ENCODE measurements around the gene AKR1C1. TPM values are rescaled to one million over a fixed set of nuclear protein-coding genes. Genes with fewer than 3 reads are reported as not detected.

AKR1C1 gene
- total and polyA plus RNA-seq, 2 of the 4 experiments (the other 2 are of a cell fraction), result 5.0 to 5.4 TPM

DNA sequence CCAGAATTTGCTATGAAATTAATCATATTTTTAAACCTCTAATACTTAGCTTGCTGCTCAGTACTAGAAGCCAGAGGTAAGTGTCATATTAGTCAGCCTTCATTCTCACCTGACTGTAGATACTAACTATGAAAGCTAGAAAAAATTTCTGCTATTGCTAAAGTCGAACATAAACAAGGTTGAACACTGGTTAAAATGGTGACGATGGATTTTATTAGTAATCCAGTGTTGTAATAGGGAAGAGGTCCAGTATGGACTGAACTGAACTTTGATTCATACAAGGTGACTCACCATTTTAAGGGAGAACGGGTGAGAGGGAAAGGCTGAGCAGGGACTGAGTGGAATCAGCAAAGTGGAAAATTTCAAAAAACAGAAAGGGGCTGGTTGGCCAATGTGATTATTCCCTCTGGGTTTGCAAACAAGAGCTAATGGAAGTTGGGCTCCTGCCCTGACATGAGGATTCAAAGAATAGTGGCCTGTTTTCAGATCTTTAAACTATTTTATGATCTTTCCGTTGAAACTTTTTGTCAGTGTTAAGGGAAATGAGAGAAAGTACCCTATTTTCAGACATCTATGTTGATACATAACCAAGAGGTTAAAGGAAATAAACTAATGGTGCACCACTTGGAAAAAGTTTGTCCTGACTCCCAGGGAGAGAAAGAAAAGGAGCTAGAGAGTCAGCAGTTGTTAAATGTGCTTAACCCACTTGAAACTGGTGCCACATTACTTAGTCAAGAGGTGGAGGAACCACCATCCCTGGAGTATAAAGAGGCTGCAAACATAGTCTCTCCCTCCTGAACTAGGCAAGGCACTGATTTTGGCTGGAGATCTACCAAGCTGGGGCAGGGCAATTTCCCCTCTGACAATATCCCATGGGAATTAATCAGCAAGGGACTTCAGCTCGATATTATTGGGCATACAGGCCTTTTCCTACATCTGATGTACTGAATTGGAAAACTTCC lies 15.3 kb upstream of the AKR1C1 start:
- H3K4ac ChIP-seq (ENCODE audit: low read depth, low read length), result peak overlapping the region; percentile 87
- ChIA-PET POLR2A (ENCODE audit: unreplicated experiment) (no interaction called here), CTCF (interaction anchor here (0.6 to 1.6 kb wide), 3 partner anchors 98 to 260 kb away, joined by 3 to 8 read pairs (median 3); no protein-coding TSS in a partner anchor)
- no peak overlapping the region for H3K4me3 ChIP-seq (ENCODE audit: insufficient read depth, low read depth, low read length)
- 0 out of 2 replicates have a peak, but pooled peaks cover 2% of the 10 kb centered on the region for H3K9me1 ChIP-seq (ENCODE audit: insufficient read depth, low read length)
- H3K14ac ChIP-seq (replicated peaks; ENCODE audit: low read depth, low read length), result peak overlapping the region; percentile 76
- peak overlapping the region; percentile 94 for H3K27ac ChIP-seq (ENCODE audit: insufficient read depth, low read length)
- ATAC-seq (ENCODE audit: low read depth), result peak; percentile 80
- H3K9ac ChIP-seq (ENCODE audit: low read depth, low read length), result 0 out of 2 replicates have a peak overlapping the region, but pooled peaks have one; percentile 12
- no peaks in the 10 kb centered on the region for H4K20me1 ChIP-seq (ENCODE audit: insufficient read depth, low read length)
- H2BK15ac ChIP-seq (ENCODE audit: low read depth, low read length), result peak overlapping the region; percentile 92
- in situ Hi-C loops (cut with MboI; ENCODE audit: low sequenced_read_pairs), result no loop called here
- H2AK5ac ChIP-seq (ENCODE audit: low read depth, low read length), result peak overlapping the region; percentile 78
- peak overlapping the region; percentile 90 for H2BK20ac ChIP-seq (ENCODE audit: low read depth, low read length)
- peak overlapping the region; percentile 62 for H3K4me2 ChIP-seq (ENCODE audit: low read depth, low read length)
- H3K18ac ChIP-seq (ENCODE audit: low read depth, low read length), result peak overlapping the region; percentile 84
- H2BK120ac ChIP-seq (ENCODE audit: low read depth, low read length), result peak overlapping the region; percentile 84
- H3K27me3 ChIP-seq (ENCODE audit: control insufficient read depth, insufficient read depth, low read length), result no peaks in the 10 kb centered on the region
- peaks cover 22% of the 10 kb centered on the region for H3K4me1 ChIP-seq (ENCODE audit: control insufficient read depth, insufficient read depth, low read length)
- BruUV-seq (replicated peaks), result no TSS peak
- H3K9me3 ChIP-seq (ENCODE audit: control insufficient read depth, insufficient read depth, low read length), result no peaks in the 10 kb centered on the region
- H3K23ac ChIP-seq (ENCODE audit: low read depth, low read length), result peak overlapping the region; percentile 49
- H4K91ac ChIP-seq (ENCODE audit: insufficient read depth, low read depth, low read length), result peak overlapping the region; percentile 71
- intact Hi-C loops (cut with micrococcal nuclease), result loop anchor here (5.0 kb wide), 2 partner anchors 124 to 144 kb away; partner anchors contain the start of gene AKR1C3
- no CpG with 5 or more reads among the region's 5 CpGs for WGBS, 2 experiments (ENCODE audit: extremely low coverage in 2 of 2, insufficient read length in 1 of 2)
- dilution Hi-C loops (cut with HindIII; ENCODE audit: low sequenced_read_pairs, unreplicated experiment), result no loop called here
- no peaks in the 10 kb centered on the region for H3K79me1 ChIP-seq (ENCODE audit: low read depth in 1 of 2, low read length in 2 of 2)
- peak overlapping the region; percentile 62 for H2AFZ ChIP-seq (replicated peaks; ENCODE audit: low read length, poor library complexity)
- peak overlapping the region; percentile 81 for H4K5ac ChIP-seq (ENCODE audit: low read depth, low read length)
- H2AK9ac ChIP-seq (replicated peaks; ENCODE audit: low read depth, low read length, poor library complexity), result peak overlapping the region; percentile 32
- H4K8ac ChIP-seq (ENCODE audit: low read depth in 2 of 2, low read length in 2 of 2), result peak overlapping the region; percentile 21 to 71; a peak in 3 of 4 replicates
- H2BK5ac ChIP-seq (ENCODE audit: low read depth, low read length, poor library complexity, severe bottlenecking), result peak overlapping the region; percentile 82
- H3K56ac ChIP-seq (ENCODE audit: extremely low read depth, insufficient read depth, low read length), result peak overlapping the region; percentile 15
- H3K36me3 ChIP-seq (ENCODE audit: control insufficient read depth, insufficient read depth, low read length), result no peaks in the 10 kb centered on the region
- DNase-seq, result peak; percentile 97
- TF ChIP-seq, protein P1, sequence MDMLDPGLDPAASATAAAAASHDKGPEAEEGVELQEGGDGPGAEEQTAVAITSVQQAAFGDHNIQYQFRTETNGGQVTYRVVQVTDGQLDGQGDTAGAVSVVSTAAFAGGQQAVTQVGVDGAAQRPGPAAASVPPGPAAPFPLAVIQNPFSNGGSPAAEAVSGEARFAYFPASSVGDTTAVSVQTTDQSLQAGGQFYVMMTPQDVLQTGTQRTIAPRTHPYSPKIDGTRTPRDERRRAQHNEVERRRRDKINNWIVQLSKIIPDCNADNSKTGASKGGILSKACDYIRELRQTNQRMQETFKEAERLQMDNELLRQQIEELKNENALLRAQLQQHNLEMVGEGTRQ (IDR thresholded peaks at IDR 0.05; ENCODE audit: low read depth, low read length), result no peak
- TF ChIP-seq BHLHE40 (IDR thresholded peaks at IDR 0.05; ENCODE audit: low read depth, low read length) (peak; percentile 86), CHD1 (IDR thresholded peaks at IDR 0.05; ENCODE audit: low read depth, low read length) (no peak), CEBPB (IDR thresholded peaks at IDR 0.05; ENCODE audit: low read depth, low read length) (peak; percentile 92), FOS (IDR thresholded peaks at IDR 0.05; ENCODE audit: low read depth, low read length) (peak; percentile 97), RFX5 (IDR thresholded peaks at IDR 0.05; ENCODE audit: low read depth, low read length) (no peak), RCOR1 (IDR thresholded peaks at IDR 0.05; ENCODE audit: insufficient replicate concordance, low read length) (no peak), NFE2L2 (IDR thresholded peaks at IDR 0.05; ENCODE audit: low read depth, low read length) (peak; percentile 62; the same call in 1 of the 2 replicates), RAD21 (IDR thresholded peaks at IDR 0.05; ENCODE audit: low read length) (no peak), MAZ (IDR thresholded peaks at IDR 0.05; ENCODE audit: borderline replicate concordance, low read depth, low read length) (no peak), SMC3 (IDR thresholded peaks at IDR 0.05; ENCODE audit: low read depth, low read length) (no peak), MXI1 (IDR thresholded peaks at IDR 0.05; ENCODE audit: borderline replicate concordance, low read depth, low read length) (no peak)
- TF ChIP-seq, protein P2, sequence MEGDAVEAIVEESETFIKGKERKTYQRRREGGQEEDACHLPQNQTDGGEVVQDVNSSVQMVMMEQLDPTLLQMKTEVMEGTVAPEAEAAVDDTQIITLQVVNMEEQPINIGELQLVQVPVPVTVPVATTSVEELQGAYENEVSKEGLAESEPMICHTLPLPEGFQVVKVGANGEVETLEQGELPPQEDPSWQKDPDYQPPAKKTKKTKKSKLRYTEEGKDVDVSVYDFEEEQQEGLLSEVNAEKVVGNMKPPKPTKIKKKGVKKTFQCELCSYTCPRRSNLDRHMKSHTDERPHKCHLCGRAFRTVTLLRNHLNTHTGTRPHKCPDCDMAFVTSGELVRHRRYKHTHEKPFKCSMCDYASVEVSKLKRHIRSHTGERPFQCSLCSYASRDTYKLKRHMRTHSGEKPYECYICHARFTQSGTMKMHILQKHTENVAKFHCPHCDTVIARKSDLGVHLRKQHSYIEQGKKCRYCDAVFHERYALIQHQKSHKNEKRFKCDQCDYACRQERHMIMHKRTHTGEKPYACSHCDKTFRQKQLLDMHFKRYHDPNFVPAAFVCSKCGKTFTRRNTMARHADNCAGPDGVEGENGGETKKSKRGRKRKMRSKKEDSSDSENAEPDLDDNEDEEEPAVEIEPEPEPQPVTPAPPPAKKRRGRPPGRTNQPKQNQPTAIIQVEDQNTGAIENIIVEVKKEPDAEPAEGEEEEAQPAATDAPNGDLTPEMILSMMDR (conservative IDR thresholded peaks at IDR 0.05; ENCODE audit: low read depth, low read length), result no peak

All from IMR-90 (cell line).